Left renal pelvis (tissue), 4 donors: Measurements from ENCODE around the gene CEACAM6. TPM values are rescaled to one million over a fixed set of nuclear protein-coding genes. Genes with fewer than 3 reads are reported as not detected.
A peak's percentile ranks its signal among the peaks of the same experiment; 100 is the strongest.

Experiments
- DNase-seq, 4 donors: peaks; one replicate each; pipeline ENCODE4 v3.0.0-alpha.2; 2013; ENCODE audit warnings: low read depth in 4 of 4, low spot score in 3 of 4
- polyA plus RNA-seq, 4 donors: library from polyadenylated mRNA; unstranded; fragments of 120-200 nt; gene quantifications; one replicate each; pipeline ENCODE4 v1.2.1, GENCODE V29; 2013; ENCODE audit not compliant: insufficient read length in 4 of 4

Gene CEACAM6
- polyA plus RNA-seq, 4 donors, result 0.11 to 0.26 (median 0.18) TPM; not detected in 1

GRCh38 chr19:41792513-41793413 lies 37.4 kb downstream of the CEACAM6 start:
- DNase-seq, result peak in 1 of 4 donors; percentile 15

GRCh38 chr19:41793414-41793727 lies 38.0 kb downstream of the CEACAM6 start:
- no peak for DNase-seq

GRCh38 chr19:41795031-41795461 lies 39.7 kb downstream of the CEACAM6 start:
- no peak for DNase-seq

GRCh38 chr19:41796362-41796761 lies 41.0 kb downstream of the CEACAM6 start, which contains the start of gene CEACAM3:
Gene CEACAM3 (plus strand): TSS chr19:41796587. CDS start chr19:41796678, 91 bp downstream.
- no peak for DNase-seq

GRCh38 chr19:41796901-41797300 lies 41.6 kb downstream of the CEACAM6 start:
- no peak for DNase-seq

- DNase-seq, result peak in 2 of 4 donors; percentile 20 to 29
Observed at GRCh38 chr19:41799444-41800000, 44.2 kb downstream of the CEACAM6 start.

GRCh38 chr19:41801031-41801430 lies 45.7 kb downstream of the CEACAM6 start:
- no peak for DNase-seq

- no peak for DNase-seq
Observed at GRCh38 chr19:41801792-41802211, 46.5 kb downstream of the CEACAM6 start.

GRCh38 chr19:41802770-41803169 lies 47.4 kb downstream of the CEACAM6 start:
- no peak for DNase-seq

- no peak for DNase-seq
Observed at GRCh38 chr19:41804336-41804735, 49.0 kb downstream of the CEACAM6 start.

- no peak for DNase-seq
Observed at GRCh38 chr19:41807176-41807575, 51.8 kb downstream of the CEACAM6 start.

- DNase-seq, result no peak
Observed at GRCh38 chr19:41808663-41809566, 53.6 kb downstream of the CEACAM6 start.

- no peak for DNase-seq
Observed at GRCh38 chr19:41810301-41810700, 55.0 kb downstream of the CEACAM6 start.

- DNase-seq, result no peak
Observed at GRCh38 chr19:41811036-41811435, 55.7 kb downstream of the CEACAM6 start.

- DNase-seq, result no peak
Observed at GRCh38 chr19:41811981-41812380, 56.7 kb downstream of the CEACAM6 start.

- DNase-seq, result no peak
Observed at GRCh38 chr19:41813911-41814310, 58.6 kb downstream of the CEACAM6 start.

- DNase-seq, result no peak
Observed at GRCh38 chr19:41815301-41815700, 60.0 kb downstream of the CEACAM6 start.

GRCh38 chr19:41816761-41817160 lies 61.4 kb downstream of the CEACAM6 start:
- no peak for DNase-seq

GRCh38 chr19:41821003-41821735 lies 65.8 kb downstream of the CEACAM6 start:
- peak in 1 of 4 donors; percentile 14 for DNase-seq
